ENCODE data around the gene PACS1.

The PACS1 gene

DNA sequence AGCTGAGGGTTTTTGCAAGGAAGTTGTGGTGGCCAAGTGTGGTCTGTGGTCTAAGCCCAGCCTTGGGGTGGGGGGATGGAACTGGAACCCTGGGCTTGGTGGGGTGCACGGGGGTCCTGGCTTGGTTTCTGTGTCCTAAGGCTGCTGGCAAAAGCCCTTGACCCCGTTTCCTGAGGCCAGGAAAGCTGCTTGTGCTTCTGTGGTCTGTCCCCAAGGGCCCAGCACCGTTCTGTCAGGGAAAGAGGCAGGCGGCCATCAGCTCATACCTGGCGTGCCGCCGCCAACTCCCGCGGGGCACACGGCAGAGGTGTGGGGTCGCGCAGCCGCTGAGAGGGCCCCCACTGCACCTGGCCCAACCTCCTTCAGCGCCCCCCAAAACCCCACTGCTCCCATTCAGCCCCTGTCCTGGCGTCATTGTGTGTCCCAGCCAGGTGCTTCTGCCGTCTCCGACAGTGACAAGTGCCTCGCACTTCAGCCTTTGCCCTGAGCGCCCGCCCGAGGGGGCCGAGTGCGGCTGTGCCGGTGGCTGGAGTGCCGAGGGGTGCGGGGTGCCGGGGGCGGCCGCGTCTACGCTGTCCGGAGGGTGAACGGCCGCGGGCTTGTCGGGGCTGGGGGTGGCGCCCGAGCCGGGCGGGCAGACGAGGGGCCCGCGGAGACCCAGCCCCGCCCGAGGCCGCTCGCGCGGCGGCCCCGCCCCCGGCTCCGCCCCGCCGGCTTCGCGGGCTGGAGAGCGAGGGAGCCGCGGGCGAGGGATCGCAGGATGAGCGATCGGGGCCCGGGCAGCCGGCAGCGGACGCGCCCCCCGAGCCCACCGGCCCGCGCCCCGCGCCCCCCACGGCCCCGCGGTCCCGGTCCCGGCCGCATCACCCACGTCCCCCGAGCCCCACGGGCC, 207.6 kb downstream of the PACS1 start, which contains the start of gene CNIH2:
TSS of gene CNIH2 (plus strand) at position 705 of the 892 bp plus-strand sequence. CDS start 282 bp downstream, outside the sequence.
- DNase-seq (ENCODE audit: insufficient read length, low spot score): peak; percentile 77
- no peak for FAIRE-seq
- TF ChIP-seq, protein P1, sequence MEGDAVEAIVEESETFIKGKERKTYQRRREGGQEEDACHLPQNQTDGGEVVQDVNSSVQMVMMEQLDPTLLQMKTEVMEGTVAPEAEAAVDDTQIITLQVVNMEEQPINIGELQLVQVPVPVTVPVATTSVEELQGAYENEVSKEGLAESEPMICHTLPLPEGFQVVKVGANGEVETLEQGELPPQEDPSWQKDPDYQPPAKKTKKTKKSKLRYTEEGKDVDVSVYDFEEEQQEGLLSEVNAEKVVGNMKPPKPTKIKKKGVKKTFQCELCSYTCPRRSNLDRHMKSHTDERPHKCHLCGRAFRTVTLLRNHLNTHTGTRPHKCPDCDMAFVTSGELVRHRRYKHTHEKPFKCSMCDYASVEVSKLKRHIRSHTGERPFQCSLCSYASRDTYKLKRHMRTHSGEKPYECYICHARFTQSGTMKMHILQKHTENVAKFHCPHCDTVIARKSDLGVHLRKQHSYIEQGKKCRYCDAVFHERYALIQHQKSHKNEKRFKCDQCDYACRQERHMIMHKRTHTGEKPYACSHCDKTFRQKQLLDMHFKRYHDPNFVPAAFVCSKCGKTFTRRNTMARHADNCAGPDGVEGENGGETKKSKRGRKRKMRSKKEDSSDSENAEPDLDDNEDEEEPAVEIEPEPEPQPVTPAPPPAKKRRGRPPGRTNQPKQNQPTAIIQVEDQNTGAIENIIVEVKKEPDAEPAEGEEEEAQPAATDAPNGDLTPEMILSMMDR (IDR thresholded peaks at IDR 0.05; ENCODE audit: insufficient read depth, missing control alignments): no peak

DNA sequence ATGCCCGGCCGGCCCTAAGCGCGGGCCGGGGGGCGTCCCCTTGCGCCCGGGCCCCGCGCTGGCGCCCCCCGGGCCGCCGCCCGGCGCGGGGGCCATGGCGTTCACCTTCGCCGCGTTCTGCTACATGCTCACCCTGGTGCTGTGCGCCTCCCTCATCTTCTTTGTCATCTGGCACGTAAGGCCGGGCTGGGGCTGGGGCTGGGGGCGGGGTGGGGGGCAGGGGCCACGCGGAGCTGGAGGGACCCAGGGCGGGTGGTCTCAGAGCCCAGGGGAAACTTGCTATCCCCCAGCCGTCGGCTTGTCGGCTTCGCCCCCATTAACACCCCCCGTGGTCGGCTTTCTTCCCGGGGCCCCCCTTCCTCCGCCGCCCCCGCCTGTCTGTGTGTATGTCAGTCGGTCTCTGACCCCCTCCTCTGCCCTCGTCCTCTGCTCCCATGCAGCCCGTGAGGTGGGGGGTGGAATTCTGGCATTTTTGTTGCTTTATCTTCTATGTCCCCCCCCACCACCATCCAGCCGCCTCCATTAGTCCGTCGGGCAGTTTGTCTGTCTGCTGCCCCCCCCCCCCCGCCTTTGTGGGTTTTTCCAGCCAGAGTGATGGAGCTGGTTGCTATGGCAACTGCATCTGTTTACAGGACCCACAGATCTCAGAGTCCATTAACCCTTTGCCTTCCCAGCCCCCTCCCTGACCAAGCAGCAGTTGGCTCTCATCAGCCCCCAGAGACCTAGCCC, 208.5 kb downstream of the PACS1 start:
- TF ChIP-seq, protein P1 (IDR thresholded peaks at IDR 0.05; ENCODE audit: insufficient read depth, missing control alignments): no peak
- no peak for DNase-seq (ENCODE audit: insufficient read length, low spot score)
- FAIRE-seq: no peak

DNA sequence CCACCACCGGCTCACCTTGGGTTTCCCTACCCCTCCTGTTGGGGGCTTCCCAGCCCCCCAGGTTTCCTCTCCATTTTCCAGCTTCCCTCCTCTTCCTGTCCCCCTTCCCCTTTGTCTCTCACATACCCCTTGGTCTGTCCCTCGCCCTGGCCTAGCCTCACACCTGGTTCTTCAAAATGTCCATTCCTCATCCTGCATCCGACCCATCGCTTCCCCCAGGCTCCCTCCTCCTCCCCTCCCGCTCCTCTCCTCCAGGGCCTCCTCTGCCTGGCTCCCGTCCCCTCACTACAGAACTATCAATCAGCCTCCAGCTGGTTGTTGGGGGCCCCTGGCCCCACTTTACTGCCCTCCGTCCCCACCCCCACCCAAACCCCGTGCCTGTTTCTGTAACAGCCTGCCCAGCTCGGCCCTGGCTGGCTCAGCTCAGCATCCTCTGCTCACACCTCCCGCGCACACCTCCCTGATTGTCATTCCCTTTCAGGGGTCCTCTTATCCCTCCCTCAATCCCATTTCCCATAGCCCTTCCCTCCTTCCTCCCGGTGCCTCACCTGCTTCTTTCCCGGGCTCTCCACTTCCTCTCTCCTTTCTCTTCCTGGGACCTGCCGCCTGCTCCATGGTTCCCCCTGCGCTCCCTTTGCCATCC, 209.1 kb downstream of the PACS1 start:
- no peak for FAIRE-seq
- DNase-seq (ENCODE audit: insufficient read length, low spot score): no peak
- TF ChIP-seq, protein P1 (IDR thresholded peaks at IDR 0.05; ENCODE audit: insufficient read depth, missing control alignments): no peak

DNA sequence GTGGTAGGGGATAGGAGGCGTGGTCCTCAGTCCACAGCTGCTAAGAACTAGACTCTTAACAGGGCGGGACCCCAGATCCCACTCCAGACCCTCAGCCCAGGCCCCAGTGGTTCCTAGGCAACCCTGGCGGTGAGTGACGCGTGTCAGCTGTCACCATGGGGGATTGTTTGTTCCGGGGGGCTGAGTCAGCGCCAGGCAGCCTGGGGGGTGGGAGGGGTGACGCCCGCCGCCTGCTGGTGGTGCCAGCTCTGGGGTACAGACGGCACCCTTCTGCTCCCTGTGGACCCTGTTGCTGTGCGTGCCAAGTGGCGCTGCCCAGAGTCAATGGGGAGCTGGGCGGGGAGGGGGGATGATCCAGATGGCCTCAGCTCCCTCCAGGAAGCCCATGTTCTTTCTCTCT, 210.4 kb downstream of the PACS1 start:
- DNase-seq (ENCODE audit: insufficient read length, low spot score): no peak
- FAIRE-seq: no peak
- TF ChIP-seq, protein P1 (IDR thresholded peaks at IDR 0.05; ENCODE audit: insufficient read depth, missing control alignments): no peak

DNA sequence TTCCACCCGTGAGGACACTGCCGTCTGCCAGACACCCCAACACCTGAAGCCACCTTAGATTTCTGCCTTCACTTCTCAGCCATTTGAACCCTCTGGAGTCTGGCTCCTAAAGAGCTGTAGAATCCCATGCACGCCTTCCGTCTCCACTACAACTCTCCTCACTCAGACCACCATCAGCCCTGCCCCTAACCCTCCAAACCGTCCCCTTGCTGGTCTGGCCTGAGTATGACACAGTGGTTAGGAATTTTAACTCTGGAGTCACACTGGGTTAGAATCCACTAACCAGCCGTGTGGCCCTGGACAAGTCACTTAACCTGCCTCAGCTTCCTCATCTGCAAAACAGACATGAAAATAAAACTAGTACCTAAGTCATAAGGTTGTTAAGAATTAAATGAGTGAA, 210.9 kb downstream of the PACS1 start:
- DNase-seq (ENCODE audit: insufficient read length, low spot score) (no peak), FAIRE-seq (no peak)

DNA sequence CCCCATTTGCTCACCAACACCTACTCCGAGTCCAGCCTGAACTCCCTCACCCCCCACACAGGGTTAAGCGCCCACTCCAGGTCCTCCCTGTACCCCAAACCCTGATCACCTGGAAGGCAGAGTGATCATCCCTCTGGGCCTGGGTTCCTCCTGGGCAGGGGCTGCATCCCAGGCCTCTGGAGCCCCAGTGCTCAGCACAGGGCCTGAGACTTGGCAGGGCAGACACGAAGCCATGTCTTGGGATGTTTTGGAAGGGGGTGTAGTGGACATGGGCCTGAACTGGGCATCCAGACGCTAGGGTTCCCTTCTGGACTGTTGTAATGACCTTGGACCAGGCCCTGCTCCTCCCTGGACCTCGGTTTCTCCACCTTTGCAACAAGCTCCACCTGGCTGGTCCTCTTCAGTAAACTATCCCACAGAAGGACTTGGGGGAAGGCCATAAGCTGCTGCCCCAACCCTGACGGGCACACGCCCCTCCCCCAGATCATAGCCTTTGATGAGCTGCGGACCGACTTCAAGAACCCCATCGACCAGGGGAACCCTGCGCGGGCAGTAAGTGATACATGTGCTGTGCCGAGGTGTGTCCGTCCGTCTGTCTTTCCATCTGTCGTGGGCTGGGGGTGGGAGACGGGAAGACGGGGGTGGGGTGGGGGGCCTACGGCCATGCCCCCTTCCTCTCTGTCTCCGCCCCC, 211.8 kb downstream of the PACS1 start:
- no peak for FAIRE-seq
- no peak for DNase-seq (ENCODE audit: insufficient read length, low spot score)
- TF ChIP-seq, protein P1 (IDR thresholded peaks at IDR 0.05; ENCODE audit: insufficient read depth, missing control alignments): no peak

More for the DNA sequence above, 210.9 kb downstream of the PACS1 start:
- TF ChIP-seq, protein P1 (IDR thresholded peaks at IDR 0.05; ENCODE audit: insufficient read depth, missing control alignments): no peak

Data from D721Med (cell line).